H1 (cell line): Measurements from ENCODE around the gene CCDC33.

Experiments
- EZH2 ChIP-seq: fragments of 200-600 bp; sonication (generic); IDR thresholded peaks from 2 replicates; pipeline ENCODE4 v1.7.1; 2012; ENCODE audit warnings: low read depth, mild to moderate bottlenecking, moderate library complexity, low read length, inconsistent platforms; ENCODE audit not compliant: severe bottlenecking
- POLR2A ChIP-seq, 2 experiments: IDR thresholded peaks; 1 replicate in 1 of 2; 2 replicates in 1 of 2; pipeline ENCODE4 v1.6.1; 2011; ENCODE audit warnings: low read depth in 2 of 2, low read length in 2 of 2, mild to moderate bottlenecking in 2 of 2; ENCODE audit errors: control extremely low read depth in 1 of 2
- SP1 ChIP-seq: IDR thresholded peaks from 2 replicates; pipeline ENCODE4 v1.6.1; 2011; ENCODE audit warnings: low read depth, low read length
- SP2 ChIP-seq: IDR thresholded peaks from 2 replicates; pipeline ENCODE4 v1.6.1; 2012; ENCODE audit warnings: mild to moderate bottlenecking, low read length, inconsistent platforms
- TAF1 ChIP-seq: IDR thresholded peaks from 2 replicates; pipeline ENCODE4 v1.6.1; 2011; ENCODE audit warnings: mild to moderate bottlenecking, low read depth, low read length
- TF ChIP-seq, protein P1 (sequence below), 3 experiments: IDR thresholded peaks; 1 replicate in 2 of 3; 2 replicates in 1 of 3; pipeline versions ENCODE4 v1.5.1 to v1.6.1; 2011; ENCODE audit warnings: low read length in 3 of 3, mild to moderate bottlenecking in 3 of 3, inconsistent platforms in 2 of 3, low read depth in 1 of 3, moderate library complexity in 1 of 3; ENCODE audit not compliant: insufficient read depth in 1 of 3; ENCODE audit errors: control extremely low read depth in 1 of 3
- TF ChIP-seq, protein P2 (sequence below): IDR thresholded peaks from 2 replicates; pipeline ENCODE4 v1.6.1; 2012; ENCODE audit warnings: inconsistent platforms

GRCh38 chr15:74338676-74339075 is 102.5 kb downstream of the CCDC33 start:
- TF ChIP-seq SP1 (no peak), TAF1 (no peak), POLR2A (IDR thresholded peaks at IDR 0.05; ENCODE audit: control extremely low read depth in 1 of 2, low read depth in 2 of 2, low read length in 2 of 2) (no peak), EZH2 (no peak), SP2 (no peak)
- TF ChIP-seq, protein P1, sequence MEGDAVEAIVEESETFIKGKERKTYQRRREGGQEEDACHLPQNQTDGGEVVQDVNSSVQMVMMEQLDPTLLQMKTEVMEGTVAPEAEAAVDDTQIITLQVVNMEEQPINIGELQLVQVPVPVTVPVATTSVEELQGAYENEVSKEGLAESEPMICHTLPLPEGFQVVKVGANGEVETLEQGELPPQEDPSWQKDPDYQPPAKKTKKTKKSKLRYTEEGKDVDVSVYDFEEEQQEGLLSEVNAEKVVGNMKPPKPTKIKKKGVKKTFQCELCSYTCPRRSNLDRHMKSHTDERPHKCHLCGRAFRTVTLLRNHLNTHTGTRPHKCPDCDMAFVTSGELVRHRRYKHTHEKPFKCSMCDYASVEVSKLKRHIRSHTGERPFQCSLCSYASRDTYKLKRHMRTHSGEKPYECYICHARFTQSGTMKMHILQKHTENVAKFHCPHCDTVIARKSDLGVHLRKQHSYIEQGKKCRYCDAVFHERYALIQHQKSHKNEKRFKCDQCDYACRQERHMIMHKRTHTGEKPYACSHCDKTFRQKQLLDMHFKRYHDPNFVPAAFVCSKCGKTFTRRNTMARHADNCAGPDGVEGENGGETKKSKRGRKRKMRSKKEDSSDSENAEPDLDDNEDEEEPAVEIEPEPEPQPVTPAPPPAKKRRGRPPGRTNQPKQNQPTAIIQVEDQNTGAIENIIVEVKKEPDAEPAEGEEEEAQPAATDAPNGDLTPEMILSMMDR (IDR thresholded peaks at IDR 0.05; ENCODE audit: control extremely low read depth in 1 of 3, insufficient read depth in 1 of 3, low read depth in 1 of 3, low read length in 3 of 3) = no peak
- TF ChIP-seq, protein P2, sequence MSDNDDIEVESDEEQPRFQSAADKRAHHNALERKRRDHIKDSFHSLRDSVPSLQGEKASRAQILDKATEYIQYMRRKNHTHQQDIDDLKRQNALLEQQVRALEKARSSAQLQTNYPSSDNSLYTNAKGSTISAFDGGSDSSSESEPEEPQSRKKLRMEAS = no peak
